ENCODE data around the gene HAUS3.

DNA sequence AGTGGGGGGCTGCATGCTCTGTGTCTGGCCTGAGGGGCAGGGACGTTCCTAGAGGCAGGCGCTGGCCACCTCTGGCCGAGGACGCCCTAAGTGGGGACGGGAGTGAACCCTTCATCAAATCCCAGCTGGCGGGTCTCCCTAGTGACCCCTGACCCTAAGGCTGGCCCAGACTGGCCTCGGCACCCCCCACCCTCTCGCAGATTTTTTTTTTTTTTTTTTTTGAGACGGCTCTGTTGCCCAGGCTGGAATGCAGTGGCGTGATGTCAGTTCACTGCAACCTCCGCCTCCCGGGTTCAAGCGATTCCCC is 21.0 kb upstream of the HAUS3 start:
- TF ChIP-seq, protein P1, sequence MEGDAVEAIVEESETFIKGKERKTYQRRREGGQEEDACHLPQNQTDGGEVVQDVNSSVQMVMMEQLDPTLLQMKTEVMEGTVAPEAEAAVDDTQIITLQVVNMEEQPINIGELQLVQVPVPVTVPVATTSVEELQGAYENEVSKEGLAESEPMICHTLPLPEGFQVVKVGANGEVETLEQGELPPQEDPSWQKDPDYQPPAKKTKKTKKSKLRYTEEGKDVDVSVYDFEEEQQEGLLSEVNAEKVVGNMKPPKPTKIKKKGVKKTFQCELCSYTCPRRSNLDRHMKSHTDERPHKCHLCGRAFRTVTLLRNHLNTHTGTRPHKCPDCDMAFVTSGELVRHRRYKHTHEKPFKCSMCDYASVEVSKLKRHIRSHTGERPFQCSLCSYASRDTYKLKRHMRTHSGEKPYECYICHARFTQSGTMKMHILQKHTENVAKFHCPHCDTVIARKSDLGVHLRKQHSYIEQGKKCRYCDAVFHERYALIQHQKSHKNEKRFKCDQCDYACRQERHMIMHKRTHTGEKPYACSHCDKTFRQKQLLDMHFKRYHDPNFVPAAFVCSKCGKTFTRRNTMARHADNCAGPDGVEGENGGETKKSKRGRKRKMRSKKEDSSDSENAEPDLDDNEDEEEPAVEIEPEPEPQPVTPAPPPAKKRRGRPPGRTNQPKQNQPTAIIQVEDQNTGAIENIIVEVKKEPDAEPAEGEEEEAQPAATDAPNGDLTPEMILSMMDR (IDR thresholded peaks at IDR 0.05; ENCODE audit: insufficient read depth, low read length) = no peak
- TF ChIP-seq, protein P2, sequence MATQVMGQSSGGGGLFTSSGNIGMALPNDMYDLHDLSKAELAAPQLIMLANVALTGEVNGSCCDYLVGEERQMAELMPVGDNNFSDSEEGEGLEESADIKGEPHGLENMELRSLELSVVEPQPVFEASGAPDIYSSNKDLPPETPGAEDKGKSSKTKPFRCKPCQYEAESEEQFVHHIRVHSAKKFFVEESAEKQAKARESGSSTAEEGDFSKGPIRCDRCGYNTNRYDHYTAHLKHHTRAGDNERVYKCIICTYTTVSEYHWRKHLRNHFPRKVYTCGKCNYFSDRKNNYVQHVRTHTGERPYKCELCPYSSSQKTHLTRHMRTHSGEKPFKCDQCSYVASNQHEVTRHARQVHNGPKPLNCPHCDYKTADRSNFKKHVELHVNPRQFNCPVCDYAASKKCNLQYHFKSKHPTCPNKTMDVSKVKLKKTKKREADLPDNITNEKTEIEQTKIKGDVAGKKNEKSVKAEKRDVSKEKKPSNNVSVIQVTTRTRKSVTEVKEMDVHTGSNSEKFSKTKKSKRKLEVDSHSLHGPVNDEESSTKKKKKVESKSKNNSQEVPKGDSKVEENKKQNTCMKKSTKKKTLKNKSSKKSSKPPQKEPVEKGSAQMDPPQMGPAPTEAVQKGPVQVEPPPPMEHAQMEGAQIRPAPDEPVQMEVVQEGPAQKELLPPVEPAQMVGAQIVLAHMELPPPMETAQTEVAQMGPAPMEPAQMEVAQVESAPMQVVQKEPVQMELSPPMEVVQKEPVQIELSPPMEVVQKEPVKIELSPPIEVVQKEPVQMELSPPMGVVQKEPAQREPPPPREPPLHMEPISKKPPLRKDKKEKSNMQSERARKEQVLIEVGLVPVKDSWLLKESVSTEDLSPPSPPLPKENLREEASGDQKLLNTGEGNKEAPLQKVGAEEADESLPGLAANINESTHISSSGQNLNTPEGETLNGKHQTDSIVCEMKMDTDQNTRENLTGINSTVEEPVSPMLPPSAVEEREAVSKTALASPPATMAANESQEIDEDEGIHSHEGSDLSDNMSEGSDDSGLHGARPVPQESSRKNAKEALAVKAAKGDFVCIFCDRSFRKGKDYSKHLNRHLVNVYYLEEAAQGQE (IDR thresholded peaks at IDR 0.05; ENCODE audit: insufficient replicate concordance, low read depth) = no peak
